Stimulated activated CD4-positive, alpha-beta T cell treated with anti-CD3 and anti-CD28 coated beads, Interleukin-12 subunit alpha, Interleukin-12 subunit beta, amount 100 ng/mL, for 48 hours (primary cell): ENCODE measurements around the gene CFAP210.

Experiments
- DNase-seq, 3 donors: peaks; one replicate each; pipeline ENCODE4 v3.0.0-alpha.2; 2020; ENCODE audit warnings: low read depth in 2 of 3, low spot score in 1 of 3

CFAP210 gene

DNA sequence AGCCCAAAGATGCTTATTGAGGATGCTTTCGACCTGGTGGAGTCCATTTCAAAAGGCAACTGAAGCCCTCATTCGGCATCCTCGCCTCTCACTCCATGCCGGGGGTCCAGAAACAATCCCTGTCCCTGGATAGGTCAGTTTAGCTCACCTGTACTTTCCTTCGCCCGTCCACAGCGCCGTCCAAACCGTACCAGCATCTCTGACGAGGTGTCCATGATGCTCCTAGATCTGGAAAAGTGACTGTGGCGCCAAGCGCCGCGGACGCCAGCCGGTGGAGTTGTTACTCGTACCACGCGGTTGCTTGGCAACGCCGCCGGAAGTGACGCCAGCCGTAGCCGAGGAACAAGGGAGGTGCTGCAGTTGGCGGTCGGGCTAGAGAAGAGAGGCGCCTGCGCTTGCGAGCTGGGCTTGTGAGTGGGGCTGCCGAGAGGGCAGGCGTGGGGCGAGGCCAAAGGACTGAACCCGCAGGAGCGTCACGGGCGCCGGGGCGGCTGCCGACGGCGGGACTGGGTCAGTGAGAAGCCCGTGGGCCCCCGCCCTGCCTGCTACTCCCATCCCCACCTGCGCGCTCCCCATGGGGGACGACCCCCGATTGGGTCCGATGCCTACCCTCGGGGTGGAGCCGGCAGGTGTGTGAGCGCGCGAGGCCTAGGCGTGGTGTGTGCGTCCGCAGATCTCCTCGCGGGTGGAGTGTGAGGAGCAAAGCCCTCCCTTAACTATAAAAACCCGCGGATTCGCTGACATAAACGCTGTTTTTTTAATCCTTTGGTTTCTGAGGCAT is at the start of gene CFAP210, which contains the start of gene PHOSPHO2:
TSS of gene CFAP210 (minus strand) at position 293 of the 781 bp plus-strand sequence. CDS start at position 215, 78 bp downstream.
TSS of gene PHOSPHO2 (plus strand) at position 357 of the 781 bp plus-strand sequence. CDS start 6,503 bp downstream, outside the sequence.
- peak; percentile 96 to 99 (median 96) for DNase-seq

DNA sequence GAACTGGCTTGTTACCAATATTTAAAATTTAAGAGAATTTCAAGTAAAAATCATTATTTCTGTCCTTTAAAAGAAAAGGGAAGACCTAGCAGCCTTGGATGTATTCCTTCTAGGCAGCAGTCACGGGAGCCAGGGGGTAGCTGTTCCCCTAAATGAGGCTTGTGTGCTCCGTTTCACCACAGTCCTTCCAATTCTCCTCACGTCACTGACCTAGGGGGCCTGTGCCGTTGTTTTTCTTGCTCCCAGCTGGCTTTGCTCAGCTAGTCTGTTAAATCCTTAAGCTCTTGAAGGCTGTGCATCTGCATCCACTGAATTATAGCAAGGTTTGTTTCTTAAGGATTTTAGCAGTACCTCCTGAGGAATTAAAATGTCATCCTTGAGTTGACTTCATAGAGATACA is 49.3 kb upstream of the CFAP210 start:
- no peak for DNase-seq

GRCh38 chr2:169739351-169739750 is 45.1 kb upstream of the CFAP210 start:
- no peak for DNase-seq

DNA sequence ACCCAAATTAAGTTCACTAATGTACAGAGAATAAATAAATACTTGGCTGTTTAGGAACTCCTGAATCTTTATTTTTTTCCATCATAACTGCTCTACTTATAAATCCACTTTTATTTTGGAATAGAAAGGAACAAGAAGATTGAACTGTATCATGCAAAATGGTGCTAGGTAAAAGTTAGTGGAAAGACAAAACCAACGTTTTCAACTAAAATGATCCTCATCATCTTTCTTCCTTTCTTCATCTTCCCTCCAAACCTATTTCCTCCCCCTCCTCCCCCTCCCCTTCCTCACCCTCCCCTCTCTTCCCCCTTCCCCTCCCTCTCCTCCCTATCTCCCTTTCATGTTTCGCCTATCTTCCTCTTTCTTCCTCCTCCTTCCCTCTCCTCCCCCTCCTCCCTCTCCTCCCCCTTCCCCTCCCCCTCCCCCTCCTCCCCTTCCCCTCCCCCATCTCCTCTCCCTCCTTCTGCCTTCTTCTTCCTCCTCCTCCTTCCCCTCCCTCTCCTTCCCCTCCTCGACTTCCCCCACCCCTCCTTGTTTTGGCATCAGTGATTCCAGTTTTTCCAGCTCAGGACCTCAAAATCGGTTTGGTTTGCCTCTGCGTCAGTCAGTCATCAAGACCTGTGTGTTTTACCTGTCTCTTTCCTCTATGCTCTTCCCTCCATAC is 44.5 kb upstream of the CFAP210 start:
- no peak for DNase-seq

DNA sequence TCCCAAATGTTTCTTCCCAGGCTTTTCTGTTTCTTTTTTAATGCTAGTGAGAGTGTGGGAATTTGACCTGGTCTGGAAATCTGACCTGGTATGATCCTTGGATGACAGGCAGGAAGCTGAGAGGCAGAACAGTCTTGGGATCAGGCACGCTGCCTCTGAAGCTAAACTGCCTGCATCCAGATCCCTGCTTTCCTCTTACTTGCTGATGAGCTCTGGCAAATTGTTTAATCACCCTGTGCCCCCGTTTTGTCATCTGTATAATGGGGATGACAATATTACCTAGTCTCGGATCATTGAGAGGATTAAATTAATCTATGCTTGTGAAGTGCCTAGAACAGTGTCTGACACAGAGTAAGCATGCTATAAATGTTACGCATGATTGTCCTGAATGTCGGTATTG is 42.7 kb upstream of the CFAP210 start:
- DNase-seq: no peak

- DNase-seq: no peak
Observed at GRCh38 chr2:169735623-169736022, 41.4 kb upstream of the CFAP210 start.

- peak in 1 of 3 donors; percentile 8 for DNase-seq
Observed at GRCh38 chr2:169734169-169734847, 40.1 kb upstream of the CFAP210 start.

DNA sequence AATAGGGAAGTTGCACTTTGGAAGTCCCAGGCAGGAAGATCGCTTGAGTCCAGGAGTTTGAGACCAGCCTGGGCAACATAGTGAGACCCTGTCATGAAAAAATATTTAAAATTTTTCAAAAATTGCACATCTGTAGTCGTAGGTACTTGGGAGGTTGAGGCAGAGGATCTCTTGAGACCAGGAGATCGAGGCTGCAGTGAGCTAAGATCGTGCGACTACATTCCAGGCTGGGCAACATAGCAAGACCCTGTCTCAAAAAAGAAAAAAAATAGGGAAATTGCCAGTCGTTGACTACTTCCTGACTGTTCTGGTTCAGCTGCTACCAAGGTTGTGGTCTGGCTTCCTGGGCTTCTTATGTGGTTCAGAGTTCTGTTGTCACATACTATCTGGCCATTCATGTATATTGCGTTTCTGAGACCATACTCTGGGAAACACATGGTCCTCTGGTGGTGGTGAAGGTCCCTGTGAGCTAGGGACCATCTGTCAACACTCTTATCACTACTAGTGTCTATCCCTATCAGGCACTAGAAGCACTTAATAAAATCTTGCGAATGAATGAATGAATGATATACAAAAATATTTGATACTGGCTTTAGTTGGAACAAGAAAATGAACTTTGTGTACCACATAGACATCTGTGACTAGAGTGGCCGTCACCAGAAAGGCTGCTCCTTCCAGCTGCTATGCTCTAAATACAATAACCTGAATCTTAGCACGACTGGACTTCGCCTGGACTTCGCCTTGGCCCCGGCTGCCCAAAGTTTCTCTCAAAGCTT is 38.6 kb upstream of the CFAP210 start:
- no peak for DNase-seq

- no peak for DNase-seq
Observed at GRCh38 chr2:169732075-169732474, 37.9 kb upstream of the CFAP210 start.

DNA sequence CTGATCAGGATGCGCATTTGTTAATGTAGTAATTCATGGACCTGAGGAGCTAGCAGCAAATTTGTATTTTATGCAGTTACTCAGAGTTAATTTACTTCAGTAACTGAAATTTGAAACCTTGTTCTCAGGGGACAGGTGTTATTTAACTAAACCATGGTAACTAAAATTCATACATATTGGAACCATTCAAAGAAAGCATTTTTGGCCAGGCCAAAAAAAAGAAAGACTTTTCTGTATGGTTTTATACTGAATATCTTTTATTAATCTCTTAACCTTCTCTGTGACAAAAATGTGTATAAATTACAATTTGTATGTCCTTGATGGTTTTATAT is 35.0 kb upstream of the CFAP210 start:
- DNase-seq: no peak

DNA sequence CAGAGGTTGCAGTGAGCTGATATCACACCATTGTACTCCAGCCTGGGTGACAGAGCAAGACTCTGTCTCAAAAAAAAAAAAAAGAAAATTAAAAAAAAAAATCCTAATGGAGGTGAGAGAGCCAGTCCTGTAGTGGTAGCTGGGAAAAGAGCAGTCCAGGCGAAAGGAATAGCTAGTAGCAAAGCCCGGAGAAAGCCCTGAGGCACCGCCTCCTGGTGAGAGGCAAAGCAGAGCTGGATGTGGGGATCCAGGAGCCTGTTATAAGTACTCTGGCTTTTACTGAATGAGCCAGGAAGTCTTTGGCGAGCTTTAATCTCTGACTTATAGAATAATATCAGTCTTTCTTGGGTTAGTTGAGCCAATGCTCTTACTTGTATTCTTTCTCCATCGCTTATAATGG is 32.9 kb upstream of the CFAP210 start:
- no peak for DNase-seq

GRCh38 chr2:169721016-169721415 is 26.8 kb upstream of the CFAP210 start:
- no peak for DNase-seq

GRCh38 chr2:169718930-169719504 is 24.8 kb upstream of the CFAP210 start:
- no peak for DNase-seq

DNA sequence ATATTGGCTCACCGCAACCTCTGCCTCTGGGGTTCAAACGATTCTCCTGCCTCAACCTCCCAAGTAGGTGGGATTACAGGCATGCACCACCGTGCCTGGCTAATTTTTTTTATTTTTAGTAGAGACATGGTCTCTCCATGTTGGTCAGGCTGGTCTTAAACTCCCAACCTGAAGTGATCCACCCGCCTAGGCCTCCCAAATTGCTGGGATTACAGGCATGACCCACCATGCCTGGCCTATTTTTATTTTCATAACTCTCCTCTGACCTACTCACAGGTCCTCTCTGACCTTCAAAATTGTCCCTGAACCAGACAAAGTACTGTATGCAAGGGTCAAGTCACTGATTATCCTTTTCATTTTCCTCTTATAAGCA is 23.5 kb upstream of the CFAP210 start:
- DNase-seq: no peak

DNA sequence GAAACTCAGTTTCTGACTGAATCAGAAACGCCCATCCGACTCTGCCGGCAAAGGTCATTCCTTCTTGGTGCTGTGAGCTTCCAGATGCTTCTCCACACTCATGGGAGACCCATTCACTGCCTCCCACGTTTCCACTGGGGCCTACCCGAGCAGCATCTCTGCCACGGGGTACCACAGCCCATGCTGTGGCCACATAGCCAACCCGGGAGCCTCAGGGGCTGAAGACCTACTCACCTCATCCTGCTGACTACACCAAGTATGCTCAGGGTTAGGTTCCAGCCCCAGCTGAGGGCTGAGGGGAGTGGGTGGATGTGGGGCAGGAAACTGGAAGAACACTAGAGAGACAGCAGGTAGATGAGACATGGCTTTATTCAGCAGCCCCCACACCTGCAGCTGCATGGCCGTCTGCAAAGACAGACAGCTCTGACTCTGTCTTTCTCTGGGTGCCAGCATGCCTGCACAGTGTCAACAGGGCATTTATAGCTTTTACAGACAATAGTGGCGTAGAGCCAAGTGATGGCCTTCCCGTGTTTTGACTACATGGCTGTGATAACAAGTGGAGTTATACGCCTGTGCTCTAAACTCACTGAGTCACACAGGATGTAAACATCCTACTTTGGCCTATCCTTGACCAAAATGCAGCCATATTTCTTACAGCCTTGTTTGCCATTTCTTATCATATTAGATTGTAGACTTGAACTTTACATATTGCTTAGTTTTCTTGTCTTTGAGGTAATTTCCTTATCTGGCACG is 22.9 kb upstream of the CFAP210 start:
- no peak for DNase-seq

GRCh38 chr2:169716238-169716886 is 22.2 kb upstream of the CFAP210 start:
- DNase-seq: no peak

- DNase-seq: no peak
Observed at GRCh38 chr2:169715379-169716237, 21.4 kb upstream of the CFAP210 start.

GRCh38 chr2:169714699-169715098 is 20.5 kb upstream of the CFAP210 start:
- no peak for DNase-seq

DNA sequence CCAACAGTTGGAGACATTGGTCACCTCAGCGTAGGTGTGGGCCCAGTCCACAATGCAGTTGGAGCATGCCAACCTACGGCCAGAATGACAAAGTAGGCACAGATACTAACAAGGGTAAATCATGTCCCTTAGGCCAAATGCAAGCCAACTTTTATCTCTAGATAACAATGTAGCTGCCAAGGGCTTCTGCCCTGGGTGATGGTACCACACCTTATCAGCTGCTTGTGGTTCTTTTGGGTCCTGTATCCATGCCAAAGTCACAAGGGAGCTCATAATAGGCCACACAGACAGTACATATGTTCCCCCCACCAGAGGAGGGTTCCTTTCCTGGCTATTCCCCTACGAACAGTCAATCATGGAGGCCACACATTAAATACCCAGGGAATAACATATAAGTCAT is 19.1 kb upstream of the CFAP210 start:
- no peak for DNase-seq
